ENCODE results near the gene CARNS1. TPM values are rescaled to one million over a fixed set of nuclear protein-coding genes. Genes with fewer than 3 reads are reported as not detected.
A peak's percentile ranks its signal among the peaks of the same experiment; 100 is the strongest.
"Not testable (repeated sequence)": the region's sequence is repeated elsewhere in the genome, so short reads cannot be mapped to it uniquely, and the experiment has no call there.

Gene CARNS1
- total and polyA plus RNA-seq, 2 of the 8 experiments (the other 6 are each of a cell fraction or from before 2014, with no cell fraction given), result 0.82 to 1.1 TPM

DNA sequence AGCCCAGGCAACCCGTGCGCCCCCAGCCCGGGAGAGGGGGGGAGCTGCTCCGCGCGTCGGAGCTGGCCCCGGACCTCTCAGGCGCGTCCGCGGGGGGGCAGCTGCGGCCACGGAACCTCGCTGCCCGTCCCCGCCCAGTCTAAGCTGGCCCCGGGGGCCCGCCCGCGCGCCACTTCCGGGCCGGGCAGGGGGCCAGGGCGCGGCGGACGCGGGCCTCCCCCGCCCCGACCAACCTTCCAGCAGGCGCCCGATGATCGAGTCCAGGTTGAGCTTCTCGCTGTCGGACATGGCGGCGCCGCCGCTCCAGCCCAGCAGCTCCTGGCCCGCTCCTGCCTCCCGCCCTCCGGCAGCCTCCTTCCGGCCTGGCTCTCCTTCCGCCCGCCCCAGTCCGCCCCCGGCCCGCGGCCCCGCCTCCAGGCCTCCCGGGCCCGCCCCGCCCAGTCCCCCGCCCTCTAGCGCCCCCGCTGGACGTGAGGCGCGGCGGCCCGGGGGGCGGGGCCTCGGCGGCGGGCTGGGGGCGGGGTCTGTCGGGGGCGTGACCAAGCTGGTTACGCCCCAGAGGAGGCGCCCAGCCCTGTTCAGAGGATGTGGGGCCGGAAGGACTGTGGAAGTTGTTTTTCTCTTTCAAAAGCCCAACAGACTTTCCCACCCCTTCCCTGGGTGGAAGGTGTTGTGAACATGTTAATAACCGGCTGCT is 13.8 kb upstream of the CARNS1 start, which contains the start of gene PPP1CA (continued):
- no peak for TF ChIP-seq BRCA1 (IDR thresholded peaks at IDR 0.05; ENCODE audit: low read depth, low read length)
- no peak for TF ChIP-seq RXRA (IDR thresholded peaks at IDR 0.05; ENCODE audit: insufficient read depth, low read depth, low read length)
- TF ChIP-seq TAF7 (optimal IDR thresholded peaks at IDR 0.05; ENCODE audit: borderline replicate concordance, low read depth, low read length), result peak; percentile 64

DNA sequence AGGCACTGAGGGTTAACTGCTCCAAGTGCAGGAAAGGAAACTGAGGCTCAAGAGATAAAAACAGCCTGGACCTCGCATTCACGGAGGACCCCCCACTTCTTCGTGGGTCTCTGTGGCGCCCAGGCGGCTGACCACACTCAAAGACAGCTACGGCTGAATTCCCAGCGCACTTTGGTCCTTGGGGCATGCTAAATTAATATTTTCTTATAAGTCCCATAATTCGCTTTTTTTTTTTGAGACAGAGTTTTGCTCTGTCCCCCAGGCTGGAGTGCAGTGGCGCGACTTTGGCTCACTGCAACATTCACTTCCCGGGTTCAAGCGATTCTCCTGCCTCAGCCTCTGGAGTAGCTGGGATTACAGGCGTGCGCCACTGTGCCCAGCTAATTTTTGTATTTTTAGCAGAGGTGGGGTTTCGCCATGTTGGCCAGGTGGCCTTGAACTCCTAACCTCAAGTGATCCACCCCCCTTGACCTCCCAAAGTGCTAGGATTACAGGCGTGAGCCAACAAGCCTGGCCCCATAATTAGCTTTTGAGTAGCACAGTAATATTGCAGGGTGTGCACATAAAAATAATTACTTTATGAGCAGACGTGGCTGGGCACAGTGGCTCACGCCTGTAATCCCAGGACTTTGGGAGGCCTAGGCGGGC is 13.2 kb upstream of the CARNS1 start:
- not testable (repeated sequence) for H2AK5ac ChIP-seq (ENCODE audit: low read depth, low read length)
- 82% methylated on average over 19 of the region's 19 CpGs; no CpG with 5 or more reads in 1 of the 2 experiments for WGBS, 2 experiments (ENCODE audit: extremely low coverage in 1 of 2, insufficient coverage in 1 of 2, insufficient read length in 1 of 2, insufficient replicate concordance in 2 of 2, low coverage in 1 of 2, low lambda C conversion rate in 2 of 2, missing lambda C conversion rate in 1 of 2)

More for the DNA sequence above, 13.2 kb upstream of the CARNS1 start:
- Histone ChIP-seq H3K4me3 (ENCODE audit: extremely low read depth in 1 of 4, insufficient read depth in 2 of 4, low read depth in 3 of 4, low read length in 4 of 4) (peak overlapping the region in 3 of 4 experiments; percentile 27 to 52 (median 32); a peak in 3 of 8 replicates), H4K8ac (ENCODE audit: extremely low read depth, insufficient read depth, low read length) (peak overlapping the region; percentile 89; the same call in 1 of the 2 replicates), H2AFZ (ENCODE audit: low read length) (peak overlapping the region; percentile 98; the same call in 1 of the 2 replicates), H4K91ac (replicated peaks; ENCODE audit: insufficient read length, low read length) (peak overlapping the region; percentile 84), H2BK5ac (ENCODE audit: low read depth, low read length) (peak overlapping the region; percentile 94), H3K4me2 (ENCODE audit: insufficient read depth in 1 of 2, low read depth in 2 of 2, low read length in 2 of 2) (peak overlapping the region; percentile 55 to 84), H2BK12ac (ENCODE audit: low read depth, low read length) (0 out of 2 replicates have a peak overlapping the region, but pooled peaks have one; percentile 39), H3K36me3 (ENCODE audit: control insufficient read depth in 2 of 4, insufficient read depth in 4 of 4, low read length in 3 of 4) (peaks cover 6 to 20% (median 18%) of the 10 kb centered on the region in 4 experiments; a peak in 6 of 8 replicates), H4K20me1 (replicated peaks in 1 of 2; ENCODE audit: control insufficient read depth in 1 of 2, insufficient read depth in 2 of 2, low read length in 2 of 2) (peaks cover 0 to 10% of the 10 kb centered on the region in 2 experiments), H3K4ac (replicated peaks; ENCODE audit: insufficient read length, low read depth, low read length) (peak overlapping the region; percentile 100), H3K9ac (replicated peaks in 1 of 4; ENCODE audit: extremely low read depth in 1 of 4, low read depth in 3 of 4, low read length in 3 of 4) (peak overlapping the region in 2 of 4 experiments; percentile 25 to 47; a peak in 3 of 7 replicates), H3K27ac (ENCODE audit: low read depth, low read length) (peak overlapping the region; percentile 68; the same call in 1 of the 2 replicates), H2BK15ac (ENCODE audit: low read length) (peak overlapping the region; percentile 97; the same call in 1 of the 2 replicates), H4K5ac (ENCODE audit: insufficient read length, low read depth, low read length) (peak overlapping the region; percentile 94), H2BK120ac (replicated peaks; ENCODE audit: low read depth, low read length) (peak overlapping the region; percentile 82)
- not testable (repeated sequence) for H2BK20ac ChIP-seq (ENCODE audit: low read length); H3K4me1 ChIP-seq (replicated peaks in 1 of 4; ENCODE audit: control insufficient read depth in 3 of 4, insufficient read depth in 4 of 4, low read length in 3 of 4); H3K56ac ChIP-seq (replicated peaks; ENCODE audit: insufficient read length, low read depth, low read length); H3K27me3 ChIP-seq (replicated peaks in 1 of 4; ENCODE audit: control insufficient read depth in 3 of 4, extremely low read depth in 1 of 4, insufficient read depth in 3 of 4, low read length in 3 of 4); FAIRE-seq; H3K79me2 ChIP-seq (ENCODE audit: control insufficient read depth in 1 of 2, insufficient read depth in 2 of 2, low read length in 2 of 2); H3K23ac ChIP-seq (ENCODE audit: insufficient read length); H3K79me1 ChIP-seq (ENCODE audit: low read depth, low read length); H3K18ac ChIP-seq (ENCODE audit: extremely low read depth, low read length); H3K23me2 ChIP-seq (ENCODE audit: low read depth, low read length); H3K14ac ChIP-seq (ENCODE audit: insufficient read length); DNase-seq (ENCODE audit: low read depth in 1 of 2, low spot score in 2 of 2); H3K9me3 ChIP-seq (ENCODE audit: insufficient read depth in 2 of 2, low read depth in 1 of 2, low read length in 1 of 2)
- ChIA-PET CTCF (ENCODE audit: partially characterized antibody) (interaction anchor here (0.7 to 4.9 kb wide), 24 partner anchors 11 to 117 kb away, joined by 3 to 25 read pairs (median 5); partner anchors contain the start of genes POLD4, RAD9A and RPS6KB2), POLR2A (ENCODE audit: partially characterized antibody) (interaction anchor here (0.8 to 4.3 kb wide), 16 partner anchors 9 to 82 kb away, joined by 3 to 31 read pairs (median 6); partner anchors contain the start of genes PTPRCAP, RAD9A and RPS6KB2)
